GM12878 (cell line): ENCODE results near the gene IL17F. TPM values are rescaled to one million over a fixed set of nuclear protein-coding genes. Genes with fewer than 3 reads are reported as not detected.
A peak's percentile ranks its signal among the peaks of the same experiment; 100 is the strongest.

ENCODE experiments used
- BCLAF1 ChIP-seq: fragments of 450-650 bp; IDR thresholded peaks from 2 replicates; pipeline ENCODE4 v1.6.1; 2017; ENCODE audit warnings: antibody characterized with exemption, mild to moderate bottlenecking, moderate library complexity
- BRCA1 ChIP-seq: IDR thresholded peaks from 2 replicates; pipeline ENCODE4 v1.6.1; 2011; ENCODE audit warnings: low read depth, low read length, improper control_type of control experiment
- CBX5 ChIP-seq: sonication (generic); IDR thresholded peaks from 2 replicates; pipeline ENCODE4 v1.6.1; 2016; ENCODE audit warnings: low read depth, moderate library complexity, mild to moderate bottlenecking, inconsistent platforms
- CEBPB ChIP-seq, 2 experiments: fragments of 150-350 bp in 1 of 2; IDR thresholded peaks; 2 replicates each; pipeline ENCODE4 v1.6.1; 2012 to 2014; ENCODE audit warnings: low read depth in 2 of 2, low read length in 2 of 2, borderline replicate concordance in 1 of 2, inconsistent platforms in 1 of 2
- CHD1 ChIP-seq: IDR thresholded peaks from 2 replicates; pipeline ENCODE4 v1.6.1; 2012; ENCODE audit warnings: low read depth, low read length, improper control_type of control experiment
- CHD2 ChIP-seq: IDR thresholded peaks from 2 replicates; pipeline ENCODE4 v1.6.1; 2011; ENCODE audit warnings: low read depth, low read length, improper control_type of control experiment, borderline replicate concordance
- CHD4 ChIP-seq: fragments of 200-600 bp; sonication (generic); IDR thresholded peaks from 2 replicates; pipeline ENCODE4 v1.6.1; 2016; ENCODE audit warnings: mild to moderate bottlenecking
- CTCF ChIP-seq, 3 experiments: IDR thresholded peaks in 2 of 3; conservative IDR thresholded peaks in 1 of 3; 2 replicates each; pipeline ENCODE4 v1.5.1; 2011; ENCODE audit warnings: low read depth in 3 of 3, low read length in 3 of 3, mild to moderate bottlenecking in 3 of 3, control low read depth in 2 of 3, moderate library complexity in 2 of 3, inconsistent platforms in 1 of 3, mixed read lengths in 1 of 3; ENCODE audit not compliant: control insufficient read depth in 2 of 3, insufficient read depth in 1 of 3; ENCODE audit errors: extremely low read depth in 1 of 3
- DPF2 ChIP-seq: fragments of 450-650 bp; IDR thresholded peaks from 2 replicates; pipeline ENCODE4 v1.6.1; 2017; ENCODE audit warnings: mild to moderate bottlenecking
- ESRRA ChIP-seq: IDR thresholded peaks from 2 replicates; pipeline ENCODE4 v1.6.1; 2012; ENCODE audit warnings: mild to moderate bottlenecking, low read length, improper control_type of control experiment
- HDGF ChIP-seq: fragments of 450-650 bp; IDR thresholded peaks from 2 replicates; pipeline ENCODE4 v1.6.1; 2016; ENCODE audit warnings: antibody characterized with exemption
- KAT2A ChIP-seq: conservative IDR thresholded peaks from 2 replicates; pipeline ENCODE4 v1.6.1; 2011; ENCODE audit warnings: low read depth, low read length; ENCODE audit not compliant: control insufficient read depth
- MYB ChIP-seq: fragments of 150-350 bp; IDR thresholded peaks from 2 replicates; pipeline ENCODE4 v1.6.1; 2014; ENCODE audit warnings: mild to moderate bottlenecking, low read depth, low read length, borderline replicate concordance
- NR2F1 ChIP-seq: fragments of 450-650 bp; conservative IDR thresholded peaks from 2 replicates; pipeline ENCODE4 v1.6.1; 2017; ENCODE audit warnings: mild to moderate bottlenecking
- NRF1 ChIP-seq: conservative IDR thresholded peaks from 2 replicates; pipeline ENCODE4 v1.6.1; 2011; ENCODE audit warnings: mild to moderate bottlenecking, low read depth, low read length, improper control_type of control experiment
- PBX3 ChIP-seq: IDR thresholded peaks from 2 replicates; pipeline ENCODE4 v1.6.1; 2011; ENCODE audit warnings: mild to moderate bottlenecking, low read depth, low read length, moderate library complexity; ENCODE audit not compliant: insufficient replicate concordance
- SIX5 ChIP-seq: IDR thresholded peaks from 2 replicates; pipeline ENCODE4 v1.6.1; 2011; ENCODE audit warnings: mild to moderate bottlenecking, low read depth, low read length, moderate library complexity; ENCODE audit not compliant: severe bottlenecking
- SREBF1 ChIP-seq: IDR thresholded peaks from 2 replicates; pipeline ENCODE4 v1.6.1; 2012; ENCODE audit warnings: mild to moderate bottlenecking, low read length
- SREBF2 ChIP-seq: IDR thresholded peaks from 2 replicates; pipeline ENCODE4 v1.6.1; 2012; ENCODE audit warnings: mild to moderate bottlenecking, low read length
- TAF1 ChIP-seq: IDR thresholded peaks from 2 replicates; pipeline ENCODE4 v1.6.1; 2011; ENCODE audit warnings: mild to moderate bottlenecking, low read depth, low read length, borderline replicate concordance
- TCF3 ChIP-seq: IDR thresholded peaks from 2 replicates; pipeline ENCODE4 v1.6.1; 2012; ENCODE audit warnings: low read depth, mild to moderate bottlenecking, low read length, borderline replicate concordance; ENCODE audit not compliant: insufficient read depth
- ZZZ3 ChIP-seq: IDR thresholded peaks from 2 replicates; pipeline ENCODE4 v1.6.1; 2011; ENCODE audit warnings: low read depth; ENCODE audit not compliant: control insufficient read depth, insufficient read length
- polyA plus RNA-seq, 11 experiments: library from polyadenylated mRNA; depleted of rRNA in 4 of 11; unstranded in 6 of 11; stranded (reverse) in 5 of 11; fragments of >200 nt; fragmentation: Nextera tagmentation in 4 of 11; fragmentation: Illumina TruSeq in 1 of 11; extraction: Ambion mirVana in 4 of 11; extraction: Trizol in 1 of 11; gene quantifications; 1 replicate in 1 of 11; 2 replicates in 10 of 11; pipeline versions ENCODE4 v1.2.1 to v1.2.3, GENCODE V29; 2011 to 2016; ENCODE audit warnings: inconsistent platforms in 2 of 11, missing spikeins in 2 of 11, low read depth in 1 of 11
- total RNA-seq, 4 experiments: library from RNA; depleted of rRNA in 3 of 4; stranded (reverse); fragments of >200 nt in 3 of 4; fragmentation: Illumina TruSeq in 1 of 4; extraction: Trizol in 1 of 4; gene quantifications; 2 replicates each; pipeline versions ENCODE4 v1.2.1 to v1.2.3, GENCODE V29; 2013 to 2021
- TF ChIP-seq, protein P1 (sequence below): fragments of 450-650 bp; IDR thresholded peaks from 2 replicates; pipeline ENCODE4 v1.6.1; 2017; ENCODE audit warnings: low read depth, mild to moderate bottlenecking, moderate library complexity

Gene IL17F
- total and polyA plus RNA-seq, 10 of the 15 experiments (the other 5 are each of a cell fraction or from before 2014, with no cell fraction given), result 0.20 TPM; not detected in 9

GRCh38 chr6:52285177-52286068 lies 41.1 kb upstream of the IL17F start (continued):
- TF ChIP-seq CEBPB (IDR thresholded peaks at IDR 0.05; ENCODE audit: borderline replicate concordance in 1 of 2, low read depth in 2 of 2, low read length in 2 of 2) (no peak), SREBF1 (no peak), MYB (no peak), CTCF (IDR thresholded peaks at IDR 0.05 in 2 of 3, conservative IDR thresholded peaks at IDR 0.05 in 1 of 3; ENCODE audit: control insufficient read depth in 2 of 3, extremely low read depth in 1 of 3, insufficient read depth in 1 of 3, low read depth in 3 of 3, low read length in 3 of 3) (peak in 2 of 3 experiments; percentile 14 to 28; a peak in 2 of 6 replicates), ZZZ3 (no peak), DPF2 (no peak), CHD1 (no peak), PBX3 (no peak), HDGF (no peak; the same call in 1 of the 2 replicates), TCF3 (no peak), CHD4 (no peak), BRCA1 (no peak), ESRRA (no peak), NR2F1 (peak; percentile 56), CBX5 (0 out of 2 replicates have a peak, but pooled peaks have one; percentile 51), NRF1 (no peak), SREBF2 (no peak), CHD2 (no peak), KAT2A (no peak), TAF1 (no peak), BCLAF1 (no peak), SIX5 (no peak)
- TF ChIP-seq, protein P1, sequence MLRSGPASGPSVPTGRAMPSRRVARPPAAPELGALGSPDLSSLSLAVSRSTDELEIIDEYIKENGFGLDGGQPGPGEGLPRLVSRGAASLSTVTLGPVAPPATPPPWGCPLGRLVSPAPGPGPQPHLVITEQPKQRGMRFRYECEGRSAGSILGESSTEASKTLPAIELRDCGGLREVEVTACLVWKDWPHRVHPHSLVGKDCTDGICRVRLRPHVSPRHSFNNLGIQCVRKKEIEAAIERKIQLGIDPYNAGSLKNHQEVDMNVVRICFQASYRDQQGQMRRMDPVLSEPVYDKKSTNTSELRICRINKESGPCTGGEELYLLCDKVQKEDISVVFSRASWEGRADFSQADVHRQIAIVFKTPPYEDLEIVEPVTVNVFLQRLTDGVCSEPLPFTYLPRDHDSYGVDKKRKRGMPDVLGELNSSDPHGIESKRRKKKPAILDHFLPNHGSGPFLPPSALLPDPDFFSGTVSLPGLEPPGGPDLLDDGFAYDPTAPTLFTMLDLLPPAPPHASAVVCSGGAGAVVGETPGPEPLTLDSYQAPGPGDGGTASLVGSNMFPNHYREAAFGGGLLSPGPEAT, result 0 out of 2 replicates have a peak, but pooled peaks have one; percentile 5
